H1 (cell line): ENCODE data around the gene ASTN2. TPM values are rescaled to one million over a fixed set of nuclear protein-coding genes. Genes with fewer than 3 reads are reported as not detected.

Experiments used
- CTCF ChIA-PET: fragments of 300-600 bp; sonication (Branson Sonifier 250); formaldehyde crosslinking; loops from one replicate; lab custom pipeline; 2021; ENCODE audit not compliant: partially characterized antibody; lab: Charles Lee
- POLR2A ChIA-PET: fragments of 300-600 bp; sonication (Branson Sonifier 250); formaldehyde crosslinking; loops from one replicate; lab custom pipeline; 2021; ENCODE audit warnings: inconsistent platforms; ENCODE audit not compliant: partially characterized antibody; lab: Charles Lee
- DNase-seq, 2 experiments: peaks; one replicate each; pipeline versions ENCODE4 v3.0.0 to v3.0.0-alpha.2; 2010 to 2022; ENCODE audit warnings: low spot score in 2 of 2, low read depth in 1 of 2, mixed read lengths in 1 of 2
- FAIRE-seq: peaks from 2 replicates; lab custom pipeline; 2011; peaks lifted over from hg19 to GRCh38; lab: Jason Lieb, UNC
- H2AFZ ChIP-seq: 2 replicates; pipeline ENCODE4 v1.8.1; 2012; ENCODE audit warnings: low read length, inconsistent platforms
- H2AK5ac ChIP-seq: 2 replicates; pipeline ENCODE4 v1.6.1; 2013; ENCODE audit warnings: low read depth, low read length
- H2BK120ac ChIP-seq: replicated peaks from 2 replicates; pipeline ENCODE3; 2013; ENCODE audit warnings: low read depth, low read length, inconsistent platforms
- H2BK12ac ChIP-seq: 2 replicates; pipeline ENCODE4 v1.6.1; 2013; ENCODE audit warnings: low read depth, low read length
- H2BK15ac ChIP-seq: 2 replicates; pipeline ENCODE4 v1.6.1; 2013; ENCODE audit warnings: low read length
- H2BK20ac ChIP-seq: 2 replicates; pipeline ENCODE4 v1.6.1; 2013; ENCODE audit warnings: low read length
- H2BK5ac ChIP-seq: 2 replicates; pipeline ENCODE4 v1.6.1; 2013; ENCODE audit warnings: low read depth, low read length
- H3K14ac ChIP-seq: 2 replicates; pipeline ENCODE4 v1.6.1; 2013; ENCODE audit warnings: inconsistent platforms; ENCODE audit not compliant: insufficient read length
- H3K18ac ChIP-seq: 2 replicates; pipeline ENCODE4 v1.6.1; 2013; ENCODE audit warnings: low read length; ENCODE audit errors: extremely low read depth
- H3K23ac ChIP-seq: 2 replicates; pipeline ENCODE4 v1.6.1; 2013; ENCODE audit warnings: inconsistent platforms; ENCODE audit not compliant: insufficient read length
- H3K23me2 ChIP-seq: 2 replicates; pipeline ENCODE4 v1.6.1; 2013; ENCODE audit warnings: low read depth, low read length
- H3K27ac ChIP-seq: 2 replicates; pipeline ENCODE4 v1.6.1; 2011; ENCODE audit warnings: low read depth, low read length, inconsistent platforms
- H3K27me3 ChIP-seq, 4 experiments: replicated peaks in 1 of 4; 1 replicate in 1 of 4; 2 replicates in 3 of 4; pipeline versions ENCODE4 v1.6.1 to v1.8.1; 2011 to 2013; ENCODE audit warnings: low read length in 3 of 4, mild to moderate bottlenecking in 3 of 4, inconsistent platforms in 2 of 4, mixed read lengths in 2 of 4, moderate library complexity in 1 of 4; ENCODE audit not compliant: control insufficient read depth in 3 of 4, insufficient read depth in 3 of 4; ENCODE audit errors: extremely low read depth in 1 of 4
- H3K36me3 ChIP-seq, 4 experiments: 2 replicates each; pipeline versions ENCODE4 v1.6.1 to v1.8.1; 2011 to 2013; ENCODE audit warnings: mild to moderate bottlenecking in 4 of 4, low read length in 3 of 4, moderate library complexity in 2 of 4, control low read depth in 1 of 4, inconsistent platforms in 1 of 4; ENCODE audit not compliant: insufficient read depth in 4 of 4, control insufficient read depth in 2 of 4
- H3K4ac ChIP-seq: replicated peaks from 2 replicates; pipeline ENCODE3; 2013; ENCODE audit warnings: low read length, low read depth, mixed read lengths, inconsistent platforms; ENCODE audit not compliant: insufficient read length
- H3K4me1 ChIP-seq, 4 experiments: replicated peaks in 1 of 4; 1 replicate in 1 of 4; 2 replicates in 3 of 4; pipeline versions ENCODE4 v1.6.1 to v1.8.1; 2011 to 2013; ENCODE audit warnings: low read length in 3 of 4, inconsistent platforms in 2 of 4, mixed read lengths in 1 of 4; ENCODE audit not compliant: insufficient read depth in 4 of 4, control insufficient read depth in 3 of 4
- H3K4me2 ChIP-seq, 2 experiments: 2 replicates each; pipeline versions ENCODE4 v1.6.1 to v1.8.1; 2011 to 2013; ENCODE audit warnings: low read depth in 2 of 2, low read length in 2 of 2, control low read depth in 1 of 2, inconsistent platforms in 1 of 2, mild to moderate bottlenecking in 1 of 2; ENCODE audit not compliant: insufficient read depth in 1 of 2
- H3K4me3 ChIP-seq, 4 experiments: fragments of 200-600, 300-600 bp in 1 of 4; sonication (generic), shearing (Covaris generic), sonication (Bioruptor Twin) in 1 of 4; 2 replicates each; pipeline versions ENCODE4 v1.5.1 to v1.8.1; 2011 to 2016; ENCODE audit warnings: low read length in 4 of 4, low read depth in 3 of 4, control low read depth in 2 of 4, inconsistent platforms in 2 of 4, mild to moderate bottlenecking in 2 of 4, mixed read lengths in 1 of 4, moderate library complexity in 1 of 4; ENCODE audit not compliant: insufficient read depth in 2 of 4; ENCODE audit errors: extremely low read depth in 1 of 4
- H3K56ac ChIP-seq: replicated peaks from 2 replicates; pipeline ENCODE3; 2013; ENCODE audit warnings: low read depth, mild to moderate bottlenecking, mixed read lengths, low read length, inconsistent platforms; ENCODE audit not compliant: insufficient read length
- H3K79me1 ChIP-seq: 2 replicates; pipeline ENCODE4 v1.6.1; 2013; ENCODE audit warnings: low read depth, low read length, control low read depth
- H3K79me2 ChIP-seq, 2 experiments: 2 replicates each; pipeline versions ENCODE4 v1.6.1 to v1.8.1; 2012 to 2013; ENCODE audit warnings: low read length in 2 of 2, mild to moderate bottlenecking in 2 of 2, inconsistent platforms in 1 of 2; ENCODE audit not compliant: insufficient read depth in 2 of 2, control insufficient read depth in 1 of 2
- H3K9ac ChIP-seq, 4 experiments: replicated peaks in 1 of 4; 1 replicate in 1 of 4; 2 replicates in 3 of 4; pipeline versions ENCODE4 v1.6.1 to v1.8.1; 2011 to 2013; ENCODE audit warnings: low read depth in 3 of 4, low read length in 3 of 4, control low read depth in 2 of 4, mild to moderate bottlenecking in 2 of 4, moderate library complexity in 2 of 4, inconsistent platforms in 1 of 4; ENCODE audit errors: extremely low read depth in 1 of 4
- H3K9me3 ChIP-seq, 2 experiments: 2 replicates each; pipeline versions ENCODE4 v1.6.1 to v1.8.1; 2012 to 2013; ENCODE audit warnings: mild to moderate bottlenecking in 2 of 2, moderate library complexity in 2 of 2, control low read depth in 1 of 2, inconsistent platforms in 1 of 2, low read depth in 1 of 2, low read length in 1 of 2, mixed read lengths in 1 of 2; ENCODE audit not compliant: insufficient read depth in 2 of 2
- H4K20me1 ChIP-seq, 2 experiments: replicated peaks in 1 of 2; 2 replicates each; pipeline versions ENCODE3 to v1.8.1; 2011 to 2013; ENCODE audit warnings: inconsistent platforms in 2 of 2, low read length in 2 of 2, mild to moderate bottlenecking in 1 of 2; ENCODE audit not compliant: insufficient read depth in 2 of 2, control insufficient read depth in 1 of 2
- H4K5ac ChIP-seq: 2 replicates; pipeline ENCODE4 v1.6.1; 2013; ENCODE audit warnings: low read length, low read depth, mixed read lengths, inconsistent platforms; ENCODE audit not compliant: insufficient read length
- H4K8ac ChIP-seq: 2 replicates; pipeline ENCODE4 v1.8.0; 2013; ENCODE audit warnings: mild to moderate bottlenecking, moderate library complexity, low read length, inconsistent platforms; ENCODE audit not compliant: insufficient read depth; ENCODE audit errors: extremely low read depth
- H4K91ac ChIP-seq: replicated peaks from 2 replicates; pipeline ENCODE3; 2013; ENCODE audit warnings: low read length, mixed read lengths, inconsistent platforms; ENCODE audit not compliant: insufficient read length
- ASH2L ChIP-seq: fragments of 200-600, 300-600 bp; sonication (generic); IDR thresholded peaks from one replicate; pipeline ENCODE4 v1.7.1; 2017; ENCODE audit warnings: low read length
- CBX5 ChIP-seq: fragments of 300-800, 300-1000 bp; sonication (generic); IDR thresholded peaks from 2 replicates; pipeline ENCODE4 v1.7.1; 2016; ENCODE audit warnings: antibody characterized with exemption, low read length, low read depth
- EGR1 ChIP-seq: IDR thresholded peaks from 2 replicates; pipeline ENCODE4 v1.6.1; 2011; ENCODE audit warnings: low read depth, low read length, borderline replicate concordance
- FOSL1 ChIP-seq: IDR thresholded peaks from 2 replicates; pipeline ENCODE4 v1.6.1; 2011; ENCODE audit warnings: mild to moderate bottlenecking, low read depth, low read length, moderate library complexity; ENCODE audit not compliant: insufficient read depth
- GABPA ChIP-seq: IDR thresholded peaks from 2 replicates; pipeline ENCODE4 v1.6.1; 2011; ENCODE audit warnings: mild to moderate bottlenecking, low read length, moderate library complexity, borderline replicate concordance; ENCODE audit not compliant: insufficient read depth
- POLR2A ChIP-seq, 2 experiments: IDR thresholded peaks; 1 replicate in 1 of 2; 2 replicates in 1 of 2; pipeline ENCODE4 v1.6.1; 2011; ENCODE audit warnings: low read depth in 2 of 2, low read length in 2 of 2, mild to moderate bottlenecking in 2 of 2; ENCODE audit errors: control extremely low read depth in 1 of 2
- POU5F1 ChIP-seq: IDR thresholded peaks from 2 replicates; pipeline ENCODE4 v1.6.1; 2011; ENCODE audit warnings: low read depth, mild to moderate bottlenecking, low read length, moderate library complexity
- RAD21 ChIP-seq, 2 experiments: IDR thresholded peaks in 1 of 2; conservative IDR thresholded peaks in 1 of 2; 2 replicates each; pipeline ENCODE4 v1.6.1; 2011; ENCODE audit warnings: low read depth in 2 of 2, low read length in 2 of 2, improper control_type of control experiment in 1 of 2, inconsistent platforms in 1 of 2, mild to moderate bottlenecking in 1 of 2, moderate library complexity in 1 of 2
- RBBP5 ChIP-seq: IDR thresholded peaks from 2 replicates; pipeline ENCODE4 v1.7.1; 2012; ENCODE audit warnings: low read depth, mild to moderate bottlenecking, inconsistent platforms, low read length, moderate library complexity, borderline replicate concordance
- RNF2 ChIP-seq: fragments of 200-900, 300-1000 bp; sonication (generic); IDR thresholded peaks from 2 replicates; pipeline ENCODE4 v1.7.1; 2016; ENCODE audit warnings: borderline replicate concordance, low read depth, mild to moderate bottlenecking, antibody characterized with exemption, low read length; ENCODE audit not compliant: poor library complexity, severe bottlenecking; ENCODE audit errors: missing control alignments
- RXRA ChIP-seq: IDR thresholded peaks from 2 replicates; pipeline ENCODE4 v1.6.1; 2011; ENCODE audit warnings: low read depth, mild to moderate bottlenecking, low read length, moderate library complexity; ENCODE audit not compliant: insufficient read depth
- WGBS, 2 experiments: shearing (Covaris generic) in 1 of 2; methylation state at CpG; one replicate each; pipeline versions ENCODE4 v1.1.6 to v1.1.7; 2013 to 2015; ENCODE audit warnings: low lambda C conversion rate in 2 of 2, mixed read lengths in 2 of 2, inconsistent platforms in 1 of 2, low coverage in 1 of 2, missing lambda C conversion rate in 1 of 2; ENCODE audit not compliant: insufficient replicate concordance in 2 of 2, insufficient coverage in 1 of 2, insufficient read length in 1 of 2; ENCODE audit errors: extremely low coverage in 1 of 2, missing lambda C conversion rate in 1 of 2; 5-methylcytosine and 5-hydroxymethylcytosine counted together
- polyA plus RNA-seq, 7 experiments: library from polyadenylated mRNA; depleted of rRNA in 3 of 7; stranded (reverse) in 5 of 7; unstranded in 2 of 7; fragments of >200 nt in 5 of 7; fragments of 200-250 nt in 2 of 7; gene quantifications; 1 replicate in 5 of 7; 2 replicates in 1 of 7; 4 replicates in 1 of 7; pipeline versions ENCODE4 v1.2.1 to v1.2.3, GENCODE V29; 2011 to 2013; ENCODE audit warnings: missing spikeins in 2 of 7, mixed read lengths in 2 of 7
- total RNA-seq: library from RNA; stranded (reverse); fragmentation: NEBNext Ultra II Directional; extraction: Animal tissue kit (Norgen Biotek cat#: 25700); gene quantifications from 2 replicates; pipeline ENCODE4 v1.2.1, GENCODE V29; 2021
- TF ChIP-seq, protein P1 (sequence below): IDR thresholded peaks from 2 replicates; pipeline ENCODE4 v1.6.1; 2011; ENCODE audit warnings: low read length, improper control_type of control experiment

Gene ASTN2
- total and polyA plus RNA-seq, 2 of the 8 experiments (the other 6 are each of a cell fraction or from before 2014, with no cell fraction given): 8.2 to 13.7 TPM

DNA sequence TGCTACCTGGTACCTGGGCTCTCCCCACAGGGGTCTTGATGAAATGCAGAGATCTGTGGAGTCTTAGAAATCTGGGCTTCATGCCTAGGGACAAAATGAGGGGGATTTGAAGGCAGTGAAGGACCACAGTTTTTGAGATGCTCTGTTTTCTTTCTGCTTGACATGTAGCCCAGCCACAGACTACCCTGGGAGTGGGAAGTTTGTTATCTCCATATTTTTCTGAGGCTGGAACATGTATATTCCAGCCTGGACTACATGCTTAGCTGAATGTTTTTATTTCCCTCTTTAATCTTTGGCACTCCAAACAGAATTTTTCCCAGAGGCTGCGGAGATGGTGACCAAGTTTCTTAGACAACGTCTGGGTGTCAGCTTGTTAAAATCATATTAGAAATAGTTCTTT lies 1008.4 kb downstream of the ASTN2 start:
- DNase-seq (no peak), FAIRE-seq (no peak)
- Histone ChIP-seq H2AK5ac (no peak overlapping the region), H3K23me2 (no peaks in the 10 kb centered on the region), H2BK120ac (no peak overlapping the region), H2BK5ac (no peak overlapping the region), H3K23ac (no peak overlapping the region), H4K20me1 (peaks cover 0 to 2% of the 10 kb centered on the region in 2 experiments), H3K4me1 (no peaks in the 10 kb centered on the region), H3K4me2 (no peak overlapping the region), H4K8ac (no peak overlapping the region), H4K91ac (no peak overlapping the region), H3K9ac (no peak overlapping the region), H3K14ac (no peak overlapping the region), H2AFZ (no peak overlapping the region), H3K9me3 (no peaks in the 10 kb centered on the region), H3K27ac (no peak overlapping the region), H2BK12ac (no peak overlapping the region), H2BK15ac (no peak overlapping the region), H3K79me2 (no peaks in the 10 kb centered on the region), H2BK20ac (no peak overlapping the region), H4K5ac (no peak overlapping the region), H3K56ac (no peak overlapping the region), H3K79me1 (no peaks in the 10 kb centered on the region), H3K18ac (no peak overlapping the region), H3K4ac (no peak overlapping the region), H3K36me3 (no peaks in the 10 kb centered on the region), H3K4me3 (no peak overlapping the region), H3K27me3 (no peaks in the 10 kb centered on the region)
- ChIA-PET CTCF (interaction anchor here (2.1 kb wide), 1 partner anchor 17 kb away, joined by 6 read pairs; no protein-coding TSS in a partner anchor), POLR2A (no interaction called here)
- 98% methylated on average over 2 of the region's 2 CpGs; no CpG with 5 or more reads in 1 of the 2 experiments for WGBS, 2 experiments
- TF ChIP-seq POU5F1 (no peak), RAD21 (IDR thresholded peaks at IDR 0.05 in 1 of 2, conservative IDR thresholded peaks at IDR 0.05 in 1 of 2; ENCODE audit: low read depth in 2 of 2, low read length in 2 of 2) (no peak), ASH2L (no peak), RNF2 (no peak), RXRA (no peak), GABPA (no peak), RBBP5 (no peak), EGR1 (no peak), FOSL1 (no peak), CBX5 (no peak), POLR2A (IDR thresholded peaks at IDR 0.05; ENCODE audit: control extremely low read depth in 1 of 2, low read depth in 2 of 2, low read length in 2 of 2) (no peak)
- TF ChIP-seq, protein P1, sequence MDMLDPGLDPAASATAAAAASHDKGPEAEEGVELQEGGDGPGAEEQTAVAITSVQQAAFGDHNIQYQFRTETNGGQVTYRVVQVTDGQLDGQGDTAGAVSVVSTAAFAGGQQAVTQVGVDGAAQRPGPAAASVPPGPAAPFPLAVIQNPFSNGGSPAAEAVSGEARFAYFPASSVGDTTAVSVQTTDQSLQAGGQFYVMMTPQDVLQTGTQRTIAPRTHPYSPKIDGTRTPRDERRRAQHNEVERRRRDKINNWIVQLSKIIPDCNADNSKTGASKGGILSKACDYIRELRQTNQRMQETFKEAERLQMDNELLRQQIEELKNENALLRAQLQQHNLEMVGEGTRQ: no peak
